BJ (cell line): Measurements from ENCODE around the gene EPM2A. TPM values are rescaled to one million over a fixed set of nuclear protein-coding genes. Genes with fewer than 3 reads are reported as not detected.

Experiments
- CTCF ChIA-PET: fragments of 350-600 bp; formaldehyde crosslinking; extraction: SDS; loops from one replicate; lab custom pipeline; 2021; ENCODE audit warnings: antibody characterized with exemption, inconsistent platforms; lab: Yijun Ruan, JAX
- POLR2A ChIA-PET: fragments of 300-600 bp; sonication (Branson Sonifier 250); formaldehyde crosslinking; extraction: SDS; loops from one replicate; lab custom pipeline; 2021; ENCODE audit warnings: antibody characterized with exemption; lab: Charles Lee
- DNase-seq: peaks from one replicate; pipeline ENCODE4 v3.0.0-alpha.2; 2011; ENCODE audit warnings: low read depth
- H3K27me3 ChIP-seq: 2 replicates; pipeline ENCODE4 v1.6.0; 2011; ENCODE audit warnings: low read length; ENCODE audit not compliant: control insufficient read depth, insufficient read depth
- H3K36me3 ChIP-seq: 2 replicates; pipeline ENCODE4 v1.5.1; 2011; ENCODE audit warnings: low read length; ENCODE audit not compliant: control insufficient read depth, insufficient read depth
- H3K4me3 ChIP-seq: 2 replicates; pipeline ENCODE4 v1.5.1; 2011; ENCODE audit warnings: low read depth, mild to moderate bottlenecking, control low read depth, low read length
- polyA plus RNA-seq: library from polyadenylated mRNA; depleted of rRNA; stranded (reverse); fragments of >200 nt; gene quantifications from 2 replicates; pipeline ENCODE4 v1.2.3, GENCODE V29; 2011
- TF ChIP-seq, protein P1 (sequence below): IDR thresholded peaks from 2 replicates; pipeline ENCODE4 v1.5.1; 2011; ENCODE audit warnings: low read depth, mild to moderate bottlenecking, control low read depth, inconsistent platforms, low read length, moderate library complexity; ENCODE audit not compliant: insufficient read depth

Gene EPM2A
- polyA plus RNA-seq, 1 experiment, result 6.5 TPM

DNA sequence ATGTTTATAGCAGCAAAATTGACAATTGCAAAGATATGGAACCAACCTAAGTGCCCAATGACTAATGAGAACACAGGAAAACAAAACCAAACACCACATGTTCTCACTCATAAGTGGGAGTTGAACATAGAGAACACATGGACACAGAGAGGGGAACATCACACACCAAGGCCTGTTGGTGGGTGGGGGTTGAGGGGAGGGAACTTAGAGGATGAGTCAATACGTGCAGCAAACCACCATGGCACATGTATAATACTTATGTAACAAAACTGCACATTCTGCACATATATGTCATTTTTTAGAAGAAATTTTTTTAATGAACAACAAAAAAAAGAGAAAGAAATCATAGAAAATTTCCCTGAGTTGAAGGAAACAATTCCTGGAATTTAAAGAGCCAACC, 3.9 kb downstream of the EPM2A start:
- POLR2A ChIA-PET, result no interaction called here
- DNase-seq, result no peak
- Histone ChIP-seq H3K27me3 (no peaks in the 10 kb centered on the region), H3K4me3 (no peak overlapping the region), H3K36me3 (no peaks in the 10 kb centered on the region)
- TF ChIP-seq, protein P1, sequence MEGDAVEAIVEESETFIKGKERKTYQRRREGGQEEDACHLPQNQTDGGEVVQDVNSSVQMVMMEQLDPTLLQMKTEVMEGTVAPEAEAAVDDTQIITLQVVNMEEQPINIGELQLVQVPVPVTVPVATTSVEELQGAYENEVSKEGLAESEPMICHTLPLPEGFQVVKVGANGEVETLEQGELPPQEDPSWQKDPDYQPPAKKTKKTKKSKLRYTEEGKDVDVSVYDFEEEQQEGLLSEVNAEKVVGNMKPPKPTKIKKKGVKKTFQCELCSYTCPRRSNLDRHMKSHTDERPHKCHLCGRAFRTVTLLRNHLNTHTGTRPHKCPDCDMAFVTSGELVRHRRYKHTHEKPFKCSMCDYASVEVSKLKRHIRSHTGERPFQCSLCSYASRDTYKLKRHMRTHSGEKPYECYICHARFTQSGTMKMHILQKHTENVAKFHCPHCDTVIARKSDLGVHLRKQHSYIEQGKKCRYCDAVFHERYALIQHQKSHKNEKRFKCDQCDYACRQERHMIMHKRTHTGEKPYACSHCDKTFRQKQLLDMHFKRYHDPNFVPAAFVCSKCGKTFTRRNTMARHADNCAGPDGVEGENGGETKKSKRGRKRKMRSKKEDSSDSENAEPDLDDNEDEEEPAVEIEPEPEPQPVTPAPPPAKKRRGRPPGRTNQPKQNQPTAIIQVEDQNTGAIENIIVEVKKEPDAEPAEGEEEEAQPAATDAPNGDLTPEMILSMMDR, result no peak
- CTCF ChIA-PET, result no interaction called here

DNA sequence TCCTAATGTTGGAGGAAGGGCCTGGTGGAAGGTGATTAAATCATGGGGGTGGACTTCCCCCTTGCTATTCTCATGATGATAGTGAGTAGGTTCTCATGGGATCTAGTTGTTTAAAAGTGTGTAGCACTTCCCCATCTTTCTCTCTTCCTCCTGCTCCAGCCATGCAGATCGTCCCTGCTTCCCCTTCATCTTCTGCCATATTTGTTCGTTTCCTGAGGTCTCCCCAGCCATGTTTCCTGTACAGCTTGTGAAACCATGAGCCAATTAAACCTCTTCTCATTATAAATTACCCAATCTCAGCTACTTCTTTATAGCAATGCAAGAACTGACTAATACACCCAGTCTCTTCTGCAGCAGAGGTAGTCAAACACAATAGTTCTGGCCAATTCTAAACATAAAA, 5.4 kb downstream of the EPM2A start:
- Histone ChIP-seq H3K4me3 (no peak overlapping the region), H3K36me3 (no peaks in the 10 kb centered on the region), H3K27me3 (no peaks in the 10 kb centered on the region)
- POLR2A ChIA-PET, result no interaction called here
- CTCF ChIA-PET, result no interaction called here
- no peak for DNase-seq
- TF ChIP-seq, protein P1, result no peak

DNA sequence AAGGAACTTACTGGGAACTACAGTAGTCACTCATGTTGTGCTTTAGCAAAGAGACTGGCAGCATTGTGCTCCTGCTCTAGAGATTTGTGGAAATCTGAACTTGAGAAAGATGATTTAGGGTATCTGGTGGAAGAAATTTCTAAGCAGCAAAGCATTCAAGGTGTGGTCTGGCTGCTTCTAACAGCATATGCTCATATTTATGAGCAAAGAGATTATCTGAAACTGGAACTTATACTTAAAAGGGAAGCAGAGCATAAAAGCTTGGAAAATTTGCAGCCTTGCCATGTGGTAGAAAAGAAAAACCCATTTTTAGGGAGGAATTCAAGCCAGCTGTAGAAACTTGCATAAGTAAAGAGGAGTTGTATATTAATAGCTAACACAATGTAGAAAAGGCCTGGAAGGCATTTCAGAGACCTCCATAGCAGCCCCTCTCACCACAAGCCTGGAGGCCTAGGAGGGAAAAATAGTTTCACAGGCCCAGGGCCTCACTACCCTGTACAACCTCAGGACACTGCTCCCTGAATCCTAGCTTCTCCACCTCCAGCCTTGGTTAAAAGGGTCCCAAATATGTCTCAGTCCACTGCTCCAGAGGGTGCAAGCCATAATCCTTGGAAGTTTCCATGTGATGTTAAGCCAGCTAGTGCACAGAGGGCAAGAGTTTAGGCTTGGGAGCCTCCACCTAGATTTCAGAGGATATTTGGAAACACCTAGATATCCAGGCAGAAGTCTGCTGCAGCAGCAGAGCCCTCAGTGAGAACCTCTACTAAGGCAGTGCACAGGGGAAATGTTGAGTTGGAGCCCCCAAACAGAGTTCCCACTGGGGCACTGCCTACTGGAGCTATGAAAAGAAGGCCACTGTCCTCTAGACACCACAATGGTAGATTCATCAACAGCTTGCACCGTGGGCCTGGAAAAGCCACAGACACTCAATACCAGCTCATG, 6.6 kb downstream of the EPM2A start:
- Histone ChIP-seq H3K4me3 (no peak overlapping the region), H3K36me3 (no peaks in the 10 kb centered on the region), H3K27me3 (no peaks in the 10 kb centered on the region)
- DNase-seq, result no peak
- CTCF ChIA-PET, result interaction anchor here (0.7 kb wide), 1 partner anchor 25 kb away, joined by 3 read pairs; no protein-coding TSS in a partner anchor
- TF ChIP-seq, protein P1, result no peak
- POLR2A ChIA-PET, result no interaction called here

DNA sequence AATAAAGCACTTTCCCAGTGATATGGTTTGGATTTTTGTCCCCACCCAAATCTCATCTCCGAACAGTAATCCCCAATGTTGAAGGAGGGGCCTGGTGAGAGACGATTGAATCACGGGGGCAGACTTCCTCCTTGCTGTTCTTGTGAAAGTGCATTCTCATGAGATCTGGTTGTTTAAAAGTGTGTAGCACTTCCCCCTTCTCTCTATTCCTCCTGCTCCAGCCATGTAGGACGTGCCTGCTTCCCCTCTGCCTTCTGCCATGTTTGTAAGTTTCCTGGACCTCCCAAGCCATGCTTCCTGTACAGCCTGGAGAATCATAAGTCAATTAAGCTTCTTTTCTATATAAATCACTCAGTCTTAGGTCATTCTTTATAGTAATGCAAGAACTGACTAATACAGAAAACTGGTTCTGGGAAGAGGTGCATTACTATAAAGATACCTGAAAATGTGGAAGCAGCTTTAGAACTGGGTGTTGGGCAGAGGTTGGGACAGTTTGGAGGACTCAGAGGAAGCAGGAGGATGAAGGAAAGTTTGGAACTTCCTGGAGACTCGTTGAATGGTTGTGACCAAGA, 7.4 kb downstream of the EPM2A start:
- TF ChIP-seq, protein P1, result no peak
- CTCF ChIA-PET, result no interaction called here
- H3K36me3 ChIP-seq, result no peaks in the 10 kb centered on the region
- H3K27me3 ChIP-seq, result no peaks in the 10 kb centered on the region
- no peak overlapping the region for H3K4me3 ChIP-seq
- POLR2A ChIA-PET, result no interaction called here
- no peak for DNase-seq

DNA sequence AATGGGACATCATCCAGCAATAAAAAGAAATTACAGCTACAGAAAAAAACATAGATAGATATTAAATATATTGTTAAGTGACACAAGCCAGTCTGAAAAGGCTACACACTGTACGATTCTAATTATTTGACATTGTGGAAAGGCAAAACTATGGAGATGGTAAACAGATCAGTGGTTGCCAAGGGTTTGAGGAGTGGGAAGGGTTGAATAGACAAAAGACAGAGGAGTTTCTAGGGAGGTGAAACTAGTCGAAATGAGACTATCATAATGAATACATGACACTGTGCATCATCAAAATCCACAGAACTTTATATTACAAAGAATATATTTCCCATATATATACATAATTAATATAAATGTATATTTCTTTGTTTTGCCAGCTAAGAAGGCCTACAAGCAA, 9.8 kb downstream of the EPM2A start:
- no peaks in the 10 kb centered on the region for H3K27me3 ChIP-seq
- no peaks in the 10 kb centered on the region for H3K36me3 ChIP-seq
- DNase-seq, result no peak
- H3K4me3 ChIP-seq, result no peak overlapping the region
- ChIA-PET POLR2A (no interaction called here), CTCF (no interaction called here)
- TF ChIP-seq, protein P1, result no peak
